Measurements from ENCODE around the gene GLYR1. TPM values are rescaled to one million over a fixed set of nuclear protein-coding genes. Genes with fewer than 3 reads are reported as not detected.

Gene GLYR1
- polyA plus RNA-seq, 1 donor (not counting 4 experiments of a cell fraction or from before 2014, with no cell fraction given): 42.6 TPM

- no peak for FAIRE-seq
- no peak for DNase-seq (ENCODE audit: low read depth, low spot score)
- Histone ChIP-seq H3K27ac (ENCODE audit: control insufficient read depth, insufficient read depth, low read length) (no peak overlapping the region), H3K36me3 (ENCODE audit: control insufficient read depth in 2 of 2, extremely low read depth in 1 of 2, insufficient read depth in 2 of 2, low read length in 2 of 2) (peaks cover 25 to 45% of the 10 kb centered on the region in 2 experiments), H3K4me3 (ENCODE audit: control insufficient read depth in 2 of 3, extremely low read depth in 1 of 3, insufficient read depth in 2 of 3, low read depth in 1 of 3, low read length in 3 of 3) (no peak overlapping the region), H2AFZ (ENCODE audit: control insufficient read depth, low read length) (no peak overlapping the region), H3K9me3 (ENCODE audit: control insufficient read depth, low read depth, low read length) (no peaks in the 10 kb centered on the region), H4K20me1 (ENCODE audit: control insufficient read depth, extremely low read depth, insufficient read depth, low read length) (peaks cover 3% of the 10 kb centered on the region), H3K4me1 (ENCODE audit: control insufficient read depth, extremely low read depth, insufficient read depth, low read length) (no peaks in the 10 kb centered on the region), H3K79me2 (ENCODE audit: control insufficient read depth, insufficient read depth, low read length) (no peaks in the 10 kb centered on the region), H3K9ac (ENCODE audit: control insufficient read depth, extremely low read depth, insufficient read depth, low read length) (no peak overlapping the region), H3K27me3 (ENCODE audit: control insufficient read depth, extremely low read depth, insufficient read depth, low read length) (no peaks in the 10 kb centered on the region), H3K9me1 (ENCODE audit: control insufficient read depth, extremely low read depth, insufficient read depth, low read length) (no peaks in the 10 kb centered on the region), H3K4me2 (ENCODE audit: control insufficient read depth, extremely low read depth, insufficient read depth, low read depth, low read length) (no peak overlapping the region)
- dilution Hi-C loops (cut with MboI; ENCODE audit: extremely low pct_ligation_motif_present, low sequenced_read_pairs): no loop called here
- TF ChIP-seq EZH2 (IDR thresholded peaks at IDR 0.05; ENCODE audit: low read length) (no peak), CTCF (optimal IDR thresholded peaks at IDR 0.05 in 1 of 3, IDR thresholded peaks at IDR 0.05 in 1 of 3, conservative IDR thresholded peaks at IDR 0.05 in 1 of 3; ENCODE audit: extremely low read depth in 1 of 3, insufficient read depth in 2 of 3, low read length in 3 of 3) (no peak)
Observed at GRCh38 chr16:4820652-4821051, 26.4 kb downstream of the GLYR1 start.

- no peak for TF ChIP-seq EZH2 (IDR thresholded peaks at IDR 0.05; ENCODE audit: low read length)
- no peak for TF ChIP-seq CTCF (optimal IDR thresholded peaks at IDR 0.05 in 1 of 3, IDR thresholded peaks at IDR 0.05 in 1 of 3, conservative IDR thresholded peaks at IDR 0.05 in 1 of 3; ENCODE audit: extremely low read depth in 1 of 3, insufficient read depth in 2 of 3, low read length in 3 of 3)
- peaks cover 28 to 36% of the 10 kb centered on the region in 2 experiments for H3K36me3 ChIP-seq (ENCODE audit: control insufficient read depth in 2 of 2, extremely low read depth in 1 of 2, insufficient read depth in 2 of 2, low read length in 2 of 2)
- dilution Hi-C loops (cut with MboI; ENCODE audit: extremely low pct_ligation_motif_present, low sequenced_read_pairs): no loop called here
Observed at GRCh38 chr16:4814542-4815173, 32.4 kb downstream of the GLYR1 start.

More at GRCh38 chr16:4814542-4815173, 32.4 kb downstream of the GLYR1 start:
- Histone ChIP-seq H3K79me2 (ENCODE audit: control insufficient read depth, insufficient read depth, low read length) (no peaks in the 10 kb centered on the region), H3K4me3 (ENCODE audit: control insufficient read depth in 2 of 3, extremely low read depth in 1 of 3, insufficient read depth in 2 of 3, low read depth in 1 of 3, low read length in 3 of 3) (no peak overlapping the region), H3K9me3 (ENCODE audit: control insufficient read depth, low read depth, low read length) (no peaks in the 10 kb centered on the region), H3K4me1 (ENCODE audit: control insufficient read depth, extremely low read depth, insufficient read depth, low read length) (peaks cover 2% of the 10 kb centered on the region), H3K27ac (ENCODE audit: control insufficient read depth, insufficient read depth, low read length) (no peak overlapping the region), H3K9ac (ENCODE audit: control insufficient read depth, extremely low read depth, insufficient read depth, low read length) (no peak overlapping the region), H3K4me2 (ENCODE audit: control insufficient read depth, extremely low read depth, insufficient read depth, low read depth, low read length) (no peak overlapping the region), H4K20me1 (ENCODE audit: control insufficient read depth, extremely low read depth, insufficient read depth, low read length) (no peaks in the 10 kb centered on the region), H2AFZ (ENCODE audit: control insufficient read depth, low read length) (no peak overlapping the region), H3K9me1 (ENCODE audit: control insufficient read depth, extremely low read depth, insufficient read depth, low read length) (no peaks in the 10 kb centered on the region), H3K27me3 (ENCODE audit: control insufficient read depth, extremely low read depth, insufficient read depth, low read length) (no peaks in the 10 kb centered on the region)
- DNase-seq (ENCODE audit: low read depth, low spot score) (no peak), FAIRE-seq (no peak)
